Prostate gland (tissue), 2 donors: Measurements from ENCODE around the gene MRM1. TPM values are rescaled to one million over a fixed set of nuclear protein-coding genes. Genes with fewer than 3 reads are reported as not detected.

Experiments used
- DNase-seq: peaks from one replicate; pipeline ENCODE4 v3.0.0-alpha.2; 2019; ENCODE audit warnings: low spot score
- H3K27ac ChIP-seq, 2 donors: fragments of 200-600 bp; sonication (generic); 2 replicates each; pipeline ENCODE4 v1.5.1; 2017 to 2019
- H3K27me3 ChIP-seq: fragments of 200-600 bp; sonication (generic); replicated peaks from 2 replicates; pipeline ENCODE4 v1.5.1; 2019; ENCODE audit not compliant: insufficient read depth
- H3K36me3 ChIP-seq, 2 donors: fragments of 200-600 bp; sonication (generic); 1 replicate in 1 of 2; 2 replicates in 1 of 2; pipeline versions ENCODE4 v1.5.1 to v1.8.1; 2017 to 2019
- H3K4me1 ChIP-seq: fragments of 200-600 bp; sonication (generic); replicated peaks from 2 replicates; pipeline ENCODE4 v1.5.1; 2019
- H3K4me3 ChIP-seq, 2 donors: fragments of 200-600 bp; sonication (generic); 2 replicates each; pipeline ENCODE4 v1.5.1; 2017 to 2019
- H3K9me3 ChIP-seq: fragments of 200-600 bp; sonication (generic); 2 replicates; pipeline ENCODE4 v1.5.1; 2017
- CTCF ChIP-seq, 4 experiments: fragments of 200-600 bp in 2 of 4; fragments of 450-650 bp in 2 of 4; sonication (generic) in 2 of 4; IDR thresholded peaks; 1 replicate in 3 of 4; 2 replicates in 1 of 4; pipeline ENCODE4 v1.5.1; 2016 to 2019; ENCODE audit warnings: antibody characterized with exemption in 4 of 4, mild to moderate bottlenecking in 2 of 4, moderate library complexity in 2 of 4
- POLR2A ChIP-seq: fragments of 450-650 bp; IDR thresholded peaks from one replicate; pipeline ENCODE4 v1.6.1; 2016; ENCODE audit warnings: antibody characterized with exemption, mild to moderate bottlenecking
- POLR2AphosphoS5 ChIP-seq: sonication (generic); formaldehyde crosslinking; IDR thresholded peaks from one replicate; pipeline ENCODE4 v1.6.1; 2017; ENCODE audit warnings: antibody characterized with exemption
- WGBS: methylation state at CpG from one replicate; pipeline ENCODE4 v1.1.5; 2018; 5-methylcytosine and 5-hydroxymethylcytosine counted together
- intact Hi-C: fragments of 100-400 bp; cut with DNase I; formaldehyde crosslinking; loops from one replicate; pipeline ENCODE4 v1.14.2; 2022
- total RNA-seq, 2 donors: library from RNA; depleted of rRNA; stranded (reverse); fragments of >200 nt; gene quantifications; one replicate each; pipeline ENCODE4 v1.1.0, GENCODE V29; 2016

Gene MRM1
- total RNA-seq, 2 donors from 2014 or later = 7.8 to 10.2 TPM

DNA sequence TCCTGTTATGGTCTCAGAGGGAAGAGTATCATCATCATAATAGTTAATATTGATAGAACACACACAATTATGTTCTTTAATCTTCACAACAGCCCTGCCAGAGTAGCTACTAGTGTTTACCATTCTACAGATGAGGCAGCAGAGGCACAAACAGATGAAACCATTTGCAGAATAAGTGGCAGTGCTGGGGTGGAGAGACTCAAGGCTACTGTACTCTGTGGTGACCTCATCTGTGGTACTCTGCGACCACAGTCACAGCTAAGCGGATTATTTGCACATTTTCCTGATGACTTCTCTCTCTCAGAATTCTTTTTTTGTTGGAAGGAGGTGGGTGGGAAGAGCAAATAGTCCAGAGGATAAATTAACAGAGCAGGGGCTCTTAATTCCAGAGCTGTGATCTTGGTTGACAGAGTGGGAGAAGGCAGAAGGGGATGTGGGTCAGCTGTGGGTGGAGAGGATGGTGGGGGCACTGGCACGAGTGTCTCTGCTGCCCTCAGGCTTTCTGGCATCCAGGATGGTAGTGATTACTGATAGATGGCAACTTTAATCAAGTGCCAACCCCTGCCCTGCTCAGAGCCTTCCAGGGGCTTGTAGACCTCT lies 41.8 kb downstream of the MRM1 start:
- peaks cover 29% of the 10 kb centered on the region for H3K27me3 ChIP-seq
- H3K27ac ChIP-seq = no peak overlapping the region

DNA sequence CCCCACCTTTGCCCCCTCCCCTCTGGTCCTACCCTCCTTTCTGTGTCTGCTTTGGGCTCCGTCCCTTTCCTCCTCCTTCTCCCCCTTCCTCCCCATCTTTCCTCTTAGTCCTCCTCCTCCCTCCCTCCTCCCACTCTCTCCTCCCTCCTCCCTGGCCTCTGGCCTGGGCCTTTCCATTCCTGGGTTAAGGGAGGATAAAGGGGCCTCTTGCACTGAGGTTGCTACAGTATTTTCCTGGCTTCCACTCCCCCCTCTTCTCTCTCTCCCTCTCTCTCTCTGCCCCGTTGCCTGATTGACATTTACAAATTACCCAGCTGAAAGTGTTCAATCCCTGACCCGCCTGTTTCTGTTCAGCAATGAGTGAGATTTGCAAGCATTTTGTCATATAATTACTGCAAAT lies 44.0 kb downstream of the MRM1 start:
- Histone ChIP-seq H3K36me3 (no peaks in the 10 kb centered on the region), H3K27me3 (peaks cover 29% of the 10 kb centered on the region), H3K27ac (no peak overlapping the region), H3K4me1 (peaks cover 4% of the 10 kb centered on the region), H3K9me3 (no peaks in the 10 kb centered on the region), H3K4me3 (no peak overlapping the region)
- 49% methylated on average over 3 of the region's 3 CpGs for WGBS
- intact Hi-C loops = no loop called here
- TF ChIP-seq POLR2A (no peak), CTCF (IDR thresholded peaks at IDR 0.05) (no peak), POLR2AphosphoS5 (no peak)
- no peak for DNase-seq

More for the DNA sequence above, 41.8 kb downstream of the MRM1 start:
- intact Hi-C loops = no loop called here
- DNase-seq = no peak
- no peak overlapping the region for H3K4me3 ChIP-seq
- TF ChIP-seq POLR2AphosphoS5 (no peak), POLR2A (no peak), CTCF (IDR thresholded peaks at IDR 0.05) (no peak)
- peaks cover 4% of the 10 kb centered on the region for H3K4me1 ChIP-seq
- H3K9me3 ChIP-seq = no peaks in the 10 kb centered on the region
- WGBS = 54% methylated on average over 3 of the region's 3 CpGs
- H3K36me3 ChIP-seq = no peaks in the 10 kb centered on the region

DNA sequence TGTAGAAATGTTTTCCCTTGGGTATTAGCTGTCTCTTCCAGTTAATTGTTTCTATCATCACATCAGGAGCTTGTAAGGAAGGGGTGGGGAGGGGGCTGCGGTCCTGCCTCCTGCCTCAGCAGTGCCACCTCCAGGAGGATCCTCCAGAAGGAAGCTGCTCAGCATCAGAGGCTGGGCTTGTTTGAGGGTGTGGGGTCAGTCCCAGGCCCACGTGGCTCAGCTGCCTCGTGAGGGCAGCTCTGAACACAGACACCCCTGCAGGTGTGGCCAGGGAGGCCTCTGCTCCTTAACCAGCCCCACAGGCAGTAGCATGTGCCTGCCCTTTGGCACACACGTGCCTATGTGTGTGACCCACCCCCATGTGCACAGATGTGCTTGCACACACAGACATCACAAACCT lies 46.3 kb downstream of the MRM1 start:
- Histone ChIP-seq H3K27ac (no peak overlapping the region), H3K9me3 (no peaks in the 10 kb centered on the region), H3K27me3 (peaks cover 18% of the 10 kb centered on the region), H3K36me3 (no peaks in the 10 kb centered on the region), H3K4me3 (no peak overlapping the region), H3K4me1 (no peaks in the 10 kb centered on the region)
- no peak for TF ChIP-seq CTCF (IDR thresholded peaks at IDR 0.05)
- no peak for DNase-seq
- intact Hi-C loops = no loop called here
- WGBS = 39% methylated on average over 4 of the region's 4 CpGs

GRCh38 chr17:36650096-36650775 lies 48.9 kb downstream of the MRM1 start:
- DNase-seq = no peak
- Histone ChIP-seq H3K27me3 (peaks cover 9% of the 10 kb centered on the region), H3K36me3 (no peaks in the 10 kb centered on the region), H3K4me3 (no peak overlapping the region), H3K4me1 (no peaks in the 10 kb centered on the region), H3K9me3 (no peaks in the 10 kb centered on the region), H3K27ac (no peak overlapping the region)
- TF ChIP-seq POLR2A (no peak), POLR2AphosphoS5 (no peak), CTCF (IDR thresholded peaks at IDR 0.05) (no peak)
- WGBS = 40% methylated on average over 9 of the region's 9 CpGs
- intact Hi-C loops = no loop called here

DNA sequence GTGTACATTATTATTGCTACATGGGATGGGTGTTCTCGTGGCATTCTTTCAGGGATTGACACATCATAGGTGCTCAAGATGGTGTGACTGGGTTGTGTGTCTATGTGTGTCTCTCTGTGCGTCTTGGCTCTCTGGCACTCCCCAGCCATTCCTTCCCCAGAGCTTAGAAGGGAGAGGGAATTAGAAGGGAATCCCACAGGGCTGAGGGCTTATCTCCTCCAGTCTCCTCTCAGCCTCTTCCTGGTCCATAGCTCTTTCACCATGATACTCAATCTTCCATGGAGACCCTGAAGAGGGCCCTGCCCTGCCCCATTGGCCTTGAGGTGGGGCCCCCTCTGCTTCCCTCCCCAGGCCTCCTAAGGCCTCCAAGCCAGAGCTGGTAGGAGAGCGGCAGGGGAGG lies 52.0 kb downstream of the MRM1 start:
- no peaks in the 10 kb centered on the region for H3K36me3 ChIP-seq
- intact Hi-C loops = no loop called here
- H3K9me3 ChIP-seq = no peaks in the 10 kb centered on the region
- WGBS = 82% methylated on average over 3 of the region's 3 CpGs
- no peaks in the 10 kb centered on the region for H3K4me1 ChIP-seq
- DNase-seq = no peak
- TF ChIP-seq CTCF (IDR thresholded peaks at IDR 0.05) = no peak
- TF ChIP-seq POLR2A = no peak
- no peak for TF ChIP-seq POLR2AphosphoS5
- peaks cover 3% of the 10 kb centered on the region for H3K27me3 ChIP-seq
- H3K27ac ChIP-seq = no peak overlapping the region
- no peak overlapping the region for H3K4me3 ChIP-seq
